ENCODE data around the gene NEGR1. TPM values are rescaled to one million over a fixed set of nuclear protein-coding genes. Genes with fewer than 3 reads are reported as not detected.

NEGR1 gene
- total and polyA plus RNA-seq, 2 experiments from 2014 or later = 0.57 to 0.94 TPM

GRCh38 chr1:71583756-71584155, 698.6 kb downstream of the NEGR1 start (continued):
- TF ChIP-seq ZNF462 (CRISPR knock-in tag; IDR thresholded peaks at IDR 0.05) (no peak), ZNF114 (CRISPR knock-in tag; IDR thresholded peaks at IDR 0.05) (no peak), JUNB (IDR thresholded peaks at IDR 0.05; ENCODE audit: unreplicated experiment) (no peak), REST (IDR thresholded peaks at IDR 0.05; ENCODE audit: unreplicated experiment) (no peak)
- TF ChIP-seq, protein P1, sequence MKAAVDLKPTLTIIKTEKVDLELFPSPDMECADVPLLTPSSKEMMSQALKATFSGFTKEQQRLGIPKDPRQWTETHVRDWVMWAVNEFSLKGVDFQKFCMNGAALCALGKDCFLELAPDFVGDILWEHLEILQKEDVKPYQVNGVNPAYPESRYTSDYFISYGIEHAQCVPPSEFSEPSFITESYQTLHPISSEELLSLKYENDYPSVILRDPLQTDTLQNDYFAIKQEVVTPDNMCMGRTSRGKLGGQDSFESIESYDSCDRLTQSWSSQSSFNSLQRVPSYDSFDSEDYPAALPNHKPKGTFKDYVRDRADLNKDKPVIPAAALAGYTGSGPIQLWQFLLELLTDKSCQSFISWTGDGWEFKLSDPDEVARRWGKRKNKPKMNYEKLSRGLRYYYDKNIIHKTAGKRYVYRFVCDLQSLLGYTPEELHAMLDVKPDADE (IDR thresholded peaks at IDR 0.05) = no peak

All from GM23338 (cell line).